HG03521 (cell line): ENCODE data around the gene ROR1.

Source experiments
- ATAC-seq: cut with Tn5 transposase; IDR thresholded peaks from one replicate; pipeline ENCODE4 v1.9.1; 2021; ENCODE audit warnings: mild to moderate bottlenecking, moderate library complexity; ENCODE audit not compliant: unreplicated experiment

ROR1 gene

DNA sequence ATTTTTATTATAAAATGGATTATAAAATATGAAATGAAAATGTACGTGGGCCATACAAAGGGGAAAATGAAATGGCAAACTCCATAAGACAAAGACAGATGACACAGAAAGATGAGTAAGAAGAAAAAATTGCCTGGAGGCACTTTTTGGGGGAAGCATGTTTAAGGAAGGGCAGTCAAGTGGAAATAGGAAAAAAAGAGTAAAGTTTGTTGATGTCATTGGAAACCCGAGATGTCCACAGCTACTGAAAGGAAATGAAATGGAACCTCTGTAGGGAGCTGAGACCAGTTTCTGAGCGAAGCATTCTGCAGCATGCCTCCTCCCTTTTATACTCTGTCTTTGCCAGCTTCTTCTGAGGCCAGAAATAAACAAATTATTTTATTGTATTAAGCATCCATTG is 226.2 kb downstream of the ROR1 start:
- no peak for ATAC-seq

- ATAC-seq, result no peak
Observed at GRCh38 chr1:64001038-64001437, 227.2 kb downstream of the ROR1 start.

DNA sequence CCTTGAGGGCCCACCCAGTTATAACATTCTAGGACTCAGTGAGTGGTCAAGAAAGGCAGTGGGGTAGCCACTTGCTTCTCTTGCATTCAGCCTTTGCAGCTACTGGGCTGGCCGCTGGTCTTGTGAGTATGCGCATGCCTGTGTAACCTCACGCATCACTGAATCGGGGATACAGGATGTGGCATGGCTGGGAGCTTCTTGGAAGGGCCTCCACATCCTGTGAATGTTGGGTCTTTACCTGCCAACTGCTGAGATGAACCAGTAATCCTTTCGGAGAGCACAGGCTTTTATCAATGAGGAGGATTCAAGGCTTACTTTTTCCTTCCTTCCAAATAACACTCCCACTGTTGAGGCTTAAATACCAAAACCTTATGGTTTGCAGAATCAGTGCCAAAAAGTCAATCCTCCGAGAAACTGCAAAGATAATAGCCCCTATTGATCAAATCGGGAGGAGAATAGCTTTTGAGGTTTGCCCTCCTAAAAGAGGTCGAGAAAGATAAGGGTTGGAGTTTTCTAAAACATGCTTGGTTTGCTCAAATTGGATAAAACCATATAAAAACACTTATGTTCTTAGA is 230.7 kb downstream of the ROR1 start:
- no peak for ATAC-seq

GRCh38 chr1:64005801-64006200 is 232.0 kb downstream of the ROR1 start:
- no peak for ATAC-seq

DNA sequence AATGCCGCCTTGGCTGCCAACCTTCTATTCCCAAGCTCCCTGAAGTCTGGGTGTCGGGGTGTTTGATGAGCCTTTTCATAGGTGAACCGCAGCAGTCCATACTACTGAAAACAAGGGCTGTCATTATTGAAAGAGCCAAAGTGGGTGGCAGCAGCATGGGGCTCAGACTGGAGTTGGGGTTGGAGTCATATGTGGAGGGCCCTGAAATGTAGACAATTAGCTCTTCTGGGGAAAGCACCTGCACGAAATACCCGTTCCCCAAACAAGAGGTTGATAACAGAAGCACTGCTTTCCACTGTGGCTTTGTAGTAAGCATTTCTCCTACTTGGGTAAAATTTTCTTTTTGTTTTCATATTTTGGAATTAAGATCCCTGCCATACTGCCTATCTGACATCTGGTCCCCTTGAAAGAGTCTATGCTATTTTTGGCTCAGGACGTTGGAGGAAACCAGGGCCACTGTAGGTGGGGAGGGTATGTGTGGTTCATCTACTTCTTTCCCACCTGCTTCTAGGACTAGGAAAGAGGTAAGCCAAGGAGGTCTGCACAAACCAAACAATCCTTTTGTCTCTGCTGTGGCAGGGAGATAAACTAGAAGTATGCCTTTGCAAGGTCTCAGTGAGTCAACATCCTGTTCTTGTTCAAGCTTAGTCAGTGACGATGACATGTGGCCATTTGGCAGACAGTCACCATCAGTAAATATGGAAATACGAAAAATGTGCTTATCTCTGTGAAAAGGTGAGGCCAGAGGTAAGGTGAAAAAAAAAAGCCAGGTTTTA is 232.6 kb downstream of the ROR1 start:
- no peak for ATAC-seq

GRCh38 chr1:64010316-64010715 is 236.5 kb downstream of the ROR1 start:
- no peak for ATAC-seq

DNA sequence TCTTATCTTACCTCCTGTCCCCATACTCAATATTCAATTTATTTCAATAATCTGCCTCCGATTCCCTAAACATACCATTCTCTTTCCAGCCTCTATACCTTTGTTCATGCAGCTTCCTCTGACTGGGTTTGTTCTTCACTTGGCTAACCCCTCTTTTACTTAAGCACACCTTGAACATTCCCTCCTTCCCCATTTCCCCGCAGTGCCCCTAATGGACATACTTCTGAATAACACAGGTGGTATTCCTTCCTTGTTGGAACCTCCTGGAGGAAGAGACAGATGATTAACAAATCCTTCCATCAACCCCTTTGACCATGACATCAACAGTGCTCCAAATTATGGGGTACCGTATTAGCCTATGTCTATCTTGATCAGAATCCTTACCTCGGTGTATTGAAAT is 239.6 kb downstream of the ROR1 start:
- no peak for ATAC-seq

DNA sequence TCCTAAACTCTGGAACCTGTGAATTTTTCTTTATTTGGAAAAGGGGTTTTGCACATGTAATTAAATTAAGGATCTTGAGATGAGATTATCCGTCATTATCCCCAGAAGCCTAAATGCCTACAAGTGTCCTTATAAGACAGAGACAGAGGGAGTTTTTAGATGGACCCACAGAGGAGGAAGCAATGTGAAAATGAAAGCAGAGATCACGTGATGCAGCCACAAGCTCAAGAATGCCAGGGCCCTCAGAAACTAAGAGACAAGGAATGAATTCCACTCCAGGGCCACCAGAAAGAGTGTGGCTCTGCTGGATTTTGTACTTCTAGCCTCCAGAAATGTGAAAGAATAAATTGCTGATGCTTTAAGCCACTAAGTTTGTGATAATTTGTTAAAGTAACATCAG is 246.0 kb downstream of the ROR1 start:
- ATAC-seq, result no peak

DNA sequence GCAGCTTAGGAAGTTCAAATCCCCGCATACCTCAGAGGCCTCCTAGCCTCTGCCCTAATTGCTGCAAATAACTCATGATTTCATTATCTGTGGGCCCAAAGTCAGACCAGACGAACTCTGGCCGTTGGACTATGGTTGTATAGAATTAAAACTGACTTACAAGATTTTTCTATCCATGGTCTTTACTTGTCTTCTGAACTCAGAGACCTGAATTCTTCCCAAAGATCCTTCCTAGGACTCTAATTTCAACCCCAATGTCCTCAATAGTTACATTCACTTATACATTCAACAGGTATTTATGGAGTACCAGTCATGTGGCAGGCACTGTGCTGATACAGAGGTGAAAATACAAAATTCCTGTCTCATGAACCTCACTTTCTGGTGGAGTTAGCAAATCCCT is 247.2 kb downstream of the ROR1 start:
- no peak for ATAC-seq

GRCh38 chr1:64025051-64025450 is 251.2 kb downstream of the ROR1 start:
- ATAC-seq, result no peak

DNA sequence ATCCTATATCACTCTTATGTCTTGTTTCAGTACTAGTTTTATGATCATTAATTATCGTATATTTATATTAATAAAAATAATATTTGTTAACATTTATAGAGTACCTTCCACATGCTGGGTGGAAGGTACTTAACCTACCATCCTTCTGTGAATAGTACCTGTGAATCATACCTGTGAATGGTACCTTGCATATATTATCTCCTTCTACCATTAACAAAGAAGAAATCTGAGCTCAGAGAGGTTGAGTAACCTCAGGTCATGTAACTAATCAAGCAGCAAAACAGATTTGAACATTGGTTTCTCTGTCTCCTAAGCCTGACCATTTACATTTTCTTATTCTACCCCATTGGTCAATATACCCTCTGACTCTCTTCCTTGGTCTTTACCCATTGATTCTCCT is 255.2 kb downstream of the ROR1 start:
- no peak for ATAC-seq

DNA sequence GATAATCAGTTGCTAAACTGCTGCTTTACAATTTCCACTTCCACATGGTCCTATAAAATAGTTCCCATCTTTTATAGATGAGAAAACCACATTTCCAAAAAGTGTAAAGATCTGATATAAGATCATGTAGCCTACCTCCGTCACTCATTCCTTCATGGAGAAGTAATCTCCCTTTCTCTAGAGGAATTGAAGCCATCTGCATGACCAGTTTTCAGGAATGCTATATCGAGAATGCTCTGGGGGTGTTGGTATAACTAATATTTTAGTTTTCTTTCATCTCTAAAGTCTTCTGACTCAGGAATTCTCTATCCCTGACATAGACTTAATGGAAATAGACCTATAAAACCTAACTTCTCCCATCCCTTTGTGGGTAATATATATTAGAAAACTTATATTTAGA is 256.6 kb downstream of the ROR1 start:
- no peak for ATAC-seq

DNA sequence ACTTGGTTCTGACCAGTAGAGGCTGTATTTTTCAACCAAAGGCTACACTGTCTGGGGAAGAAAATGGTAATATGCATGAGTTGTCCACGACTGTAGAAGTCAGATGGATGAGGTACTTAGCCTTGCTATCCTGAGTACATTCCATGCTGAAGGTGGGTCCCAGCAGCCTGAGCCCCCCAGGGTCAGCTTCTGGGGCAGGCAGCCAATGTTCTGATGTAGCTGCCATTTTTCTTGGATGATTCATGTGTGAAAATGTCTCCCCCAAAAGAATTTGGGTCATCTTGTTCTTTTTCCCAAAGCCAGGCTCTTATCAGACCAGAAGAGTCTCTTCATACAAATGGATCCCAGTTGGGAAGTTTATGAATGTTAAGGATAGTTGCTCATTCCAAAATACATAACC is 257.4 kb downstream of the ROR1 start:
- no peak for ATAC-seq

DNA sequence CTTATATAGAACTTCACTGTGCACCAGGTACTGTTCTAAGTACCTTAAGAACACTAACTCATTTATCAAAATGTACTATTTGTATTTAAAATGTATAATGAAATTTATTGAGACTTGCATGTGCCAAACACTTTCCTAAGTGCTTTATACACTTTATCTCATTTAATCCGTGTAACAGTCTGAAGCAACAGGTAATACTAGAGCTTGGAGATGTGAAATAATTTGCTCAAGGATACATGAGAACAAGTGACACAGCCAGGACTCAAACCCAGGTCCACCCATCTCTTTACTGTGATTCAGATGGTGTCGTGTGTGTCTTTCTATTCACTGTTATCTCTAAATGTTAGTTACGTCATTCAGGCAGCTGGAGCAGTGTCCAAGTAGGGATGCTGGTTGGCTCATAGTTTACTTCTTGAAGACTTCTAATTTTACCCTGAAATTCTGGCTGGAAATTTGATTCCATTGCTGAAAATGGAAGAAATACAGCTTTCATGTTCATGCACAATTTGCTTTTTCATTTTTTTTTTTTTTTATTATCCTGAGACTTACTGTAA is 259.9 kb downstream of the ROR1 start:
- no peak for ATAC-seq

GRCh38 chr1:64036549-64036948 is 262.7 kb downstream of the ROR1 start:
- no peak for ATAC-seq

DNA sequence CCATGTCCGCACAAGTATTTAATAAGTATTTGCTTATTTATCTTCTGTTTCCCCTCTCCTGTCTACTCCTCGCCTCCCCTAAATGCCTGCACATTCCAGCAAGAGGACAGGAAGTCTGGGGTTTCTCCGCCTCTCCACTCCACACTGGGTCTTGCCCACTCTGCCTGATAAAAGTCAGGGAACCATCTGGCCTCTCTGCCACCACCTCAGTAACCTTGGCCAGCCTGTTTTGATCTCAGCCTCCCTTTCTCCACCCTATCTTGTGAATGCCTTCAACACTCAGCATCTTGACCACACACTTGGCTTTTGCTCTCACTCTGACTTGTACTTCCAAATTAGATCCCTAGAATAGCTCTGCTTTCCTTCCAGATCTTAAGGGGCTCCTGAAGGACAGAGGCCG is 264.3 kb downstream of the ROR1 start:
- no peak for ATAC-seq

- no peak for ATAC-seq
Observed at GRCh38 chr1:64038965-64039364, 265.1 kb downstream of the ROR1 start.

- ATAC-seq, result no peak
Observed at GRCh38 chr1:64039390-64039926, 265.6 kb downstream of the ROR1 start.

DNA sequence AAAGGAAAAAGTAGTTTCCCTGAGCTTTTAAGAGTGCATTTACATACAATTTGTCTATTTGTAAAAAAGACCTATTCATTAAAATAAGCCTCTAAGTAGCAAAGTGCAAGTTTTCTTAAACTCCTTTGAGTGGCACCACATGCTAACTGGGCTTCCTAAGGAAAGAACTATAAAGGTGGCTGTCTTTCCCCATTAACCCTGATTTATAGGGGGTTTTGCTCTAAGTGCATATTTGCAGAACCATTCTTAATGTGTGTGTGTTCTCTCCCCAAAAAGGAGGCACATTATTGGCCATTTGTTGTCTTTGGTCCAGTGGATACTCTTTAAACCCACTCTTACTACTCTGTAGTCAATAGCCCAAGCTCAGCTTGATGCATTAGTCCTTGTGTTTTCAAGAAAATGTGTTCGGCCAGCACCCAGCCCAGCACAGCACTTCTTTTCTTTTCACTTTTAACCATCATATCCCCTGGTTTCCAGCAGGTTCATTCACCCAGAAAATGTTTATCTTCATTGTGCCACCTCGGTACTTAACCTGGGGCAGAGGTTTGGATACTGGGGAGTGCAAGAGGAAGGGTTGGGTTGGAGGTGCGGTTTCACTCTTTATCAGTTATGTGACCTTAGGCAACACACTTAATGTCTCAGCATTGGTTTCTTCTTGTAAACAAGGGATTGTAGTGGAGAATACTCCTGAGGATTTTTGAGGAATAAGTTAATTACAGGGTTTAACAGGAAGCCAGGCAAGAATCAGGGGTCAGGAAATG is 267.7 kb downstream of the ROR1 start:
- ATAC-seq, result no peak

DNA sequence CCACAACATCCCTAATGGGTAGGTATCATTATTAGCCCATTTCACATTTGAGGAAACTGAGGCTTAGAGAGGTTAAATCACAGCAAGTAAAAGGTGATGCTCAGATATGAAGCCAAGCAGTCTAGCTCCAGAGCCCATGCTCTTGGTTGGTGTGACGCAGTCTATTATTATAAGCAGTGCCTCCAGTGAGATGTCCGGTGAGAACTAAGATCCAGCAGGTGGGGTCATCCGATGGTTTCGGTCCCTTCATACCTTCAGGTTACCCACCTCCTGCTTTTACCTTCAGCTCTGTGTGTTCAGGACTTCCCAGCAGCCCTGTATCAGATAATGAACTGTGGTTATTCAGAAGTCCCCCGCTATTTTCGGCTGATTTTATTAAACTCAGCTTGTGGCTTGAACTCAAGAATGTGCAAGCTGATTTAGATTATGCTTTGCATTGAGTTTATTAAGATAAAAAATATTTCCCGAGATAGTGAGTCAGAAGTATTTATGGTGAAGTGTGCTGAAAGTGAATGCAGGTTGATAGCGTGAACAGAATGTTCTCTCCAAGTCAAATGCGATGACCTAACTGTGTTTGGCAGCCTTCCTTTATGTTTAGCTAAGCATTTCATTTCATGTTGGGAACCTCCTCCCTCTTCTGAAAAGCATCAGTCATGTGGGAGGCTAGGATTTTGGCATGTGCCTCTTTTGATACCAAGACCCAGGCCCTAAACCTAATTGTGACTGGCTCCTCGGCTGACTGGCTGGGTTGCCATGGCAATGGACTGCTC is 268.7 kb downstream of the ROR1 start:
- ATAC-seq, result no peak

DNA sequence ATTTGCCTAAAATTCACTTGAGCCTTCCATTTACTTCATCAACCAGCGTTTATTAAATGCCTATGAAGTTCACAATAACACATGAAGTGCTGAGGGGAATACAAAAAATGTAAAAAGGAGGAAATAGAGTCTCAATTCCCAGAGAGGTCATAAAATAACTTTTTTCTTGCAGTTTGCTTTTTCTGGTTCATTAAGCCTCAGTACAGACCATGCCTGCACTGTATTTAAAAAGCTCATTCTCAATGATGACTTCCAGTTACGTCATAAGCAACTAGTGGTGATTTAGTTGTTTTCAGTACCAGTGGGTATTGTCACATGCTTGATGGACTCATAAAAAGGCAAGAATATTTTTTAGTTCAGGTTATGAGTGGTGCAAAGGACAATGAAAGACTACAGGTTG is 269.5 kb downstream of the ROR1 start:
- no peak for ATAC-seq
